Astrocyte of the spinal cord (primary cell): ENCODE data around the gene USH1C.

ENCODE experiments used
- DNase-seq: peaks from one replicate; pipeline ENCODE4 v3.0.0; 2011; ENCODE audit warnings: low read depth, low spot score
- H3K4me3 ChIP-seq: 2 replicates; pipeline ENCODE4 v1.5.1; 2011; ENCODE audit warnings: low read depth, mild to moderate bottlenecking, low read length, moderate library complexity
- CTCF ChIP-seq: IDR thresholded peaks from 2 replicates; pipeline ENCODE4 v1.5.1; 2012; ENCODE audit warnings: low read depth, mild to moderate bottlenecking, low read length, inconsistent platforms
- in situ Hi-C: cut with HindIII; loops from 2 replicates; pipeline ENCODE4 v1.10.0; 2017; ENCODE audit warnings: low sequenced_read_pairs

Gene USH1C

DNA sequence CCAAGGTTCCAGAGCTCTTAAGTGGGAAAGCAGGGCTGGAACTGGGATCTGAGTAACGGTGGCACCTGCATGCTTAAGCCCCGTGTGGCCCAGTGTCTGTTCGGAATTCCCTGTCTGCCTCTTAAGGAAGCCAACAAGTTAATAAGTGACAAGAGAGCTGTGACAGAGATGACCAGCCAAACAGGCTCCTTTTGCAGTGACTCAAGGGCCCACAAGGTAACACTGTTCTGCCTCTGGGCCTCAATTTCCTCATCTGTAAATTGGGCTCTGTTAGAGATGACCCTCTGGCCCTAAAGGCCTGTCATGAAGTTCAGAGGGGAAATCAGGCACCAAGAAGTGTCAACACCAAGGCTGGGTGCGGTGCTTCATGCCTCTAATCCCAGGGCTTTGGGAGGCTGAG, 18.6 kb downstream of the USH1C start:
- DNase-seq, result no peak
- no peak overlapping the region for H3K4me3 ChIP-seq
- in situ Hi-C loops, result no loop called here
- no peak for TF ChIP-seq CTCF

- in situ Hi-C loops, result no loop called here
- no peak overlapping the region for H3K4me3 ChIP-seq
- DNase-seq, result no peak
- TF ChIP-seq CTCF, result no peak
These were observed 20.0 kb downstream of the USH1C start for GRCh38 chr11:17524221-17524620.

- no peak overlapping the region for H3K4me3 ChIP-seq
- in situ Hi-C loops, result no loop called here
- DNase-seq, result no peak
- TF ChIP-seq CTCF, result no peak
These were observed 21.6 kb downstream of the USH1C start for GRCh38 chr11:17522655-17523054.

- no peak for TF ChIP-seq CTCF
- no peak overlapping the region for H3K4me3 ChIP-seq
- in situ Hi-C loops, result no loop called here
- DNase-seq, result no peak
These were observed 22.9 kb downstream of the USH1C start for GRCh38 chr11:17521106-17521900.

DNA sequence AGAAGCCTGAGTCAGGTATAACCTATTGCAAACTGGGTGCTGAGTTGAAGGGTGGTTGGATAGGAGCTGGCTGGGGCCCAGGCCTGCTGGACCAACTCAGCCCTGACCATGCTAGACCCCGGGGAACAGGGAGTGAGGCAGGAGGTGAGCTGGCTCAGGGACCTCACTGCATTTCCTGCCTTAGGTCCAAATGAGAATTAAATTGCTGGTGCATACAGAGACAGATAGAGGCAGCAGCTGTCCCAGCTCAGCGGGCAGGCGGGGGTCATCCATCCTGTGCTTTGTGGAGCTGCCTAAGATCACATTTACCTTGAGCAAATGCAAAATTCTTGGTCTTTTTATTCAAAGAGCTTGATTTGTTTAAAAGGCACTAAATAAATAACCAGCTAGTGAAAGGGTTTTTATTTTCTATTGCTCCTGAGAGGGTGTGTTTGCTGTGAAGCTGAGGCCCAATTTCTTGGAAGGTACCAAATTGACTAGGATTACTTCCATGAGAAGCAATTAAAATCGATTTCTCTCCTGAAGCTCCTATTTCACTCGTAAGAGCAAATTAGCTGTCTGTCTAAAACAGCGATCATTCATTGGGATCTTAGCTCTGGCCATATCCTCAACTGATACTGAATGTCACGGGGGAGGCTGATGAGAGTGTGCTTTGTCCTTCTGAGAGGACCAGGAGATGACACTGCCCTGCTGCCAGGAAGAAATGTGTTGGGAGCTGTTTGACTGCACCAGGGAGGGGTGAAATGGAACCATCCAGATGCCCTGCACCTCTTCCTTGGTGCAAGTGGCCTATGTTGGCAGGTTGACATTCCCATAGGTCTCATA, 24.9 kb downstream of the USH1C start:
- H3K4me3 ChIP-seq, result no peak overlapping the region
- no peak for TF ChIP-seq CTCF
- in situ Hi-C loops, result no loop called here
- no peak for DNase-seq

GRCh38 chr11:17518366-17518765, 25.9 kb downstream of the USH1C start:
- no peak for DNase-seq
- no peak overlapping the region for H3K4me3 ChIP-seq
- in situ Hi-C loops, result no loop called here
- no peak for TF ChIP-seq CTCF
